GM21447 (cell line): ENCODE data around the gene NNAT.
"Not testable (repeated sequence)": the region's sequence is repeated elsewhere in the genome, so short reads cannot be mapped to it uniquely, and the experiment has no call there.

Source experiments
- ATAC-seq: cut with Tn5 transposase; IDR thresholded peaks from one replicate; pipeline ENCODE4 v1.9.1; 2021; ENCODE audit not compliant: unreplicated experiment

Gene NNAT

GRCh38 chr20:37539424-37539823, 18.4 kb downstream of the NNAT start:
- no peak for ATAC-seq

DNA sequence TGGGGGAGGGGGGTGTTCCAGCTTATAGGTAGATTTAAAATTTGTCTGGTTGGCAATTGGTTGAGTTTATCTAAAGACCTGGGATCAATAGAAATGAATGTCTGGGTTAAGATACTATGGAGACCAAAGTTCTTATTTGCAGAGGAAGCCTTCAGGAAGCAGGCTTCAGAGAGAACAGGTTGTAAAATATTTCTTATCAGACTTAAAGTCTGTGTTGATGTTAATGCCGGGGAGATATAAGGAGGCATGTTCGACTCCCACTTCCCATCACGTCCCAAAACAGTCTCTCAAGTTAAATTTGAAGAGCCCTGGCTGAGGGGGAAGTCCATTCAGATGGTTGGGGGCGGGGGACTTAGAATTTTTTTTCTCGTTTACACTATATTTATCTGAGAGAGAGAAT, 19.0 kb downstream of the NNAT start:
- no peak for ATAC-seq

- ATAC-seq: not testable (repeated sequence)
Observed at GRCh38 chr20:37540838-37541237, 19.8 kb downstream of the NNAT start.

DNA sequence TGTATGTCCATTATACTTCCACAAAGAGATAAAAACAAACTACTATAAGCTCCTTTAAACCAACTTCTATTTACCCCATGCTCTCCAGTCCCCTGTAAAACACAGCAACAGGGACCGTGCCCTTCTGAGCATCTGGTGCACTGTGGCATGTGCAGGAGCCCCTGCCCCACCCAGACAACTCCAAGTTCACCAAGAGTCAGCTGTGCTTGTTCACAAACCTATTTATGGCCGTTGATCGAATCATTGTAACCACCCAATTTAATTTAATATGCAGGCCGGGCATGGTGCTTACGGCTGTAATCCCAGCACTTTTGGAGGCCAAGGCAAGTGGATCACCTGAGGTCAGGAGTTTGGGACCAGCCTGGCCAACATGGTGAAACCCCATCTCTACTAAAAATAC, 20.3 kb downstream of the NNAT start:
- ATAC-seq: no peak

GRCh38 chr20:37542281-37542680, 21.2 kb downstream of the NNAT start:
- no peak for ATAC-seq

DNA sequence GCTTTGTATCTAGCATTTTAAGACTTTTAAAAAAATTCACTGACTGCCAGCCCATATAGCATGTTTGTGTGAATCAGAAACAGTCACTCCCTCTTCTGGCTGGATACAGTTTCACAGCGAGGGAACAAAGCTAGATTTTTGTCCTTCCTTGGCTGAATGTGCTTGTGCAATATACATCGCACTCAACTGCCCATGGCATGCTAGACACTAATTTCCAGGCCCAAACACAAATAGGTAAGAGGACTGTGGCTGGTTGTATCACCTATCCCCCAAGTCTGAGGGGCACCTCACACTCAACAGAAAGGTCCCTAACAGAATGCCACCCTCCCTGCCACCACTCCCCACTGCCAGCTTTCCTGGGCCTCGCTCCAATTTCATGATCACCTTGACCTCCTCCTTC, 22.8 kb downstream of the NNAT start:
- ATAC-seq: no peak

DNA sequence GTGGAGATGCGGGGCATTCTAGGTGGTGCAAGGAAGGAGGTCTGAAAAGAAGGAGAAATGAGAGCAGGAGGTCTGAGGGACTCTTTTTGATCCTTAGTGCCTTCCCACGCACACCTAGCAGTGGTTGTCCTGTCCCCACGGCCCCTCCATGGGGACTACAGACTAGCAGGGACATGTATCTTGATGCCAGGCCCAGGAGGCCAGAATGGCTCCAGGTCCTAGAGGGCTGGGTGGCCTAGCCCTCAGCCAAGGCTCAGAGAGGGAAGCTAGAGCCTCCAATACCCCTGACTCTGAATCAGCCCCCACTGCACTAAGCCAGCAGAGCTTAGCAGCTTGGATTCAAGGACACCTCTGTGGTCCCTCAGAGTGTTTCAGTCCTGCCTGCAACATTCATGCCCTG, 23.3 kb downstream of the NNAT start:
- no peak for ATAC-seq

DNA sequence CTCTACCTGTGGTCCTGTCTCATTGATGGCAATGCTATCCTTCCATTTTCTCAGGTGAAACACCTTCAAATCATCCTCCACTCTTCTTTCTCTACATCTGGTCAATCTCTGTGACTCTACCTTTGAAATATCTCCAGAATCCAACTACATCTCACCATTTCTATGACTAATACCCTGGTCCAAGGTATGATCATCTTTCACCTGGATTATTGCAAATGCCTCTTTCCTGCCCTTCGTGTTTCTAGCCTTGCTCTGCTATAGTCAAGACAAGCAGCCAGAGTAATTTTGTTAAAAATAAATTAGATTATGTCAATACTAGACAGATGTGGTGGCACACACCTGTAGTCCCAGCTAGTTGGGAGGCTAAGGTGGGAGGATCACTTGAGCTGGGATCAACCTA, 24.5 kb downstream of the NNAT start:
- no peak for ATAC-seq

GRCh38 chr20:37547912-37548311, 26.9 kb downstream of the NNAT start:
- no peak for ATAC-seq

- ATAC-seq: not testable (repeated sequence)
Observed at GRCh38 chr20:37550101-37550920, 29.3 kb downstream of the NNAT start.

- not testable (repeated sequence) for ATAC-seq
Observed at GRCh38 chr20:37551660-37552059, 30.6 kb downstream of the NNAT start.

- ATAC-seq: no peak
Observed at GRCh38 chr20:37552415-37552814, 31.4 kb downstream of the NNAT start.

GRCh38 chr20:37554721-37555298, 33.8 kb downstream of the NNAT start:
- ATAC-seq: not testable (repeated sequence)

DNA sequence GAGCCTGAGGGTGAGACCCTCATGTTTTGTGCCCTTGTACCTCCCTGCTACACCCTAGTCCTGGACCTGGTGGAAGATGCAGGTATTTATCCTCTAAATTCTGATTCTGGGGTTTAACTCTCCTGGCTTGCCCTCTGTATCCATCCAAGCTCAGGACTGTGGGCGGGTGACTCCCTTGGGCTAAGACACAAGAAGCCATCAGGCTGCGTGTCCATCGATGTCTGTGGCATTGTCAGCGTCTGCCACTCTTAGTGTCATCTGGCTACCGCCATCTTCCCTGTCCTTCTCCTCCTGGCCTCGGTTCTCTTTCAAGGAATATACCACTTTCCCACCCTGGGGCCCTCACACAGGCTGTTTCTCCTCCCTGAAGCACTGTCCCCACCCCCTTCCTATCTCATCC, 35.5 kb downstream of the NNAT start:
- no peak for ATAC-seq

DNA sequence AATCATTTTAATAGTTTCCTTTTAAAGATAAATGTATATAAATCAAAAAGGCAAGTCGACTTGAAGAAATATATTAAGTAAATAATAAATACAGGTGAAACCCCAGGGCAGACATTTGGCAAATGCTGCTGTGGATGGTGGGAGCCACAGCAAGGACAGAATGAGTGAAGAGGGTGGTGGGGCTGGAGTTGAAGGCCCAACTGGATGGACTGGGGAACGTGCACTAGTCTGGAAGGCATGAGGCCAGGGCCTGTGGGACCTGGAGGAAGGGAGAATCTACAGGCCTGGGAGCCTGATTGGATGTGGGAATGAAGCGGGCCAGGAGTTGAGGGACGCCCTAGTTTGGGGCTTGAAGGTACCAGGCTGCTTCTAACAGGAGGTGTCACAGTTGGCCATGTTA, 37.3 kb downstream of the NNAT start:
- no peak for ATAC-seq

- ATAC-seq: no peak
Observed at GRCh38 chr20:37558779-37559178, 37.7 kb downstream of the NNAT start.

- no peak for ATAC-seq
Observed at GRCh38 chr20:37559312-37560027, 38.4 kb downstream of the NNAT start.

DNA sequence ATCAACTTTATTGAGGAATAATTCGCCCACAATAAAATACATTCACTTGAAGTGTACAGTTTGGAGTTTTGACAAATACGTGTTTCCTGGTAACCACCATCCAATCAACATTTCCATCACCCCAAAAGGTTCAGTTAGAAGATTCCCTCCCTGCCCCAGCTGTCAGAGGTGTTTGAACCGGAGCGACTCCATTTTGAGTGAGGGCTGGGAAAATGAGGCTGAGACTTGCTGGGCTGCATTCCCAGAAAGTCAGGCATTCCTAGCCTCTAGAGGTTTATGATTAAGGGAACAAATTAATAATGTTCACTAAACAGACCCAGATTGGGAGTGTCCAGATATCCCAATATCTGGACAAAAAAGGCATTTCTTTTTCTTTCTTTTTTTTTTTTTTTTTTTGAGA, 39.6 kb downstream of the NNAT start:
- ATAC-seq: no peak

- no peak for ATAC-seq
Observed at GRCh38 chr20:37562695-37563480, 41.8 kb downstream of the NNAT start.

GRCh38 chr20:37564016-37564387, 43.0 kb downstream of the NNAT start:
- ATAC-seq: no peak

DNA sequence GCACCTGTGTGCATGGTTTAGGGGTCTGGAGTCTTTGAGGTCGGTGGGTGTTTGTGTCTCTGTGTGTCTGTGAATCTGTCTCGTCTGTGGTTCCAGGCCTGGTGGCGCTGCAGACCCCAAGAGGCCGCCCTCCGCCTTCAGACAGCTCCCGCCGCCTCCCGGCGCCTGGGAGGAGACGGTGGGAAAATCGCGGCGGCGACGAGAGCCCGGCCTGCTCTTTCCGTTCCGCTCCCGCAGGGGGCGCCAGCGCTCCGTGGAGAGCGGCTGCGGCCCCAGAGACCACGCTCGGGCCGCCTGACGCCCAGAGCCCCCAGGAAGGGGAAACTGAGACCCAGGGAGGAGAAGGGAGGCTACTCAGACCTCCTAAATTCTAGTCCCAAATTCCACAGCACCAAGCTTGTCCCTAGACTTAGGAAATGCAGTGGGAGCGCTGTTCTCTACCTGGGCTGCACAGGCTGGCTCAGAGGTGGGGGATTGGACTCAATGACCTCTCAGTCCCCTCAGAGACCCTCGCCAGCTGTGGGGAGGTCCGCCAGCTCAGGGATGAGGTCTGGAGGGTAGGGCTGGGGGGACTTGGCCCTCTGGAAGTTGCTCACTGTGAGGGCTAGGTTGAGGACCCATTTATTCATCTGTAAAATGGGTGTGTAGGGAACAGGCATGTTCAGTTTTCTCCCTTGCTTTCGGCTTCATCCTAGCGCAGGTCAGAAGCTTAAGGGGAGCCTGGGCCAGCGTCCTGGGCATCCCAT, 43.5 kb downstream of the NNAT start:
- ATAC-seq: no peak
